NCI-H1105 (cell line): ENCODE measurements around the gene ZMAT5.

Experiments
- DNase-seq: peaks from one replicate; lab custom pipeline; 2025; lab: John Stamatoyannopoulos, UW

The ZMAT5 gene, protein sequence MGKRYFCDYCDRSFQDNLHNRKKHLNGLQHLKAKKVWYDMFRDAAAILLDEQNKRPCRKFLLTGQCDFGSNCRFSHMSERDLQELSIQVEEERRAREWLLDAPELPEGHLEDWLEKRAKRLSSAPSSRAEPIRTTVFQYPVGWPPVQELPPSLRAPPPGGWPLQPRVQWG

GRCh38 chr22:29766632-29767170 is at the start of gene ZMAT5:
TSS of gene ZMAT5 (minus strand) at chr22:29767007. CDS start at chr22:29748544, 18,463 bp downstream.
- peak; percentile 95 for DNase-seq

DNA sequence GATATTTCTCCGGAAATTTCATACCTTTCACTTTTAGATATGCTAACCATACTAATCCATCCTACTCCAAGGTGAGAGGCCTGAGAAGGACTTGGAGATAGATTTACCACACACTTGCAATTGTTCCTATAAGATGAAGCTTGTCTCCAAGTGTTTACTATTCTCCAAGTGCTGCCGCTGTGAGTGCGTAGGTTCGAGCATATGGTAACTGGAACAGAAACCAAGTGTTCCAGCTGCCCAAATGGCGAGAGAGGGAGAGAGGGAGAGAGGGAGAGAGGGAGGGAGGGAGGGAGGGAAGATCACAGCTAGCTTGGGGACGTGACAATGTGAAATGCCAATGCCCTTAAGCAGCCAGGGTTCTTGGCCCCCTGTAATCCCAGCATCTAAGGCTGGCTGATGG is 49.7 kb upstream of the ZMAT5 start:
- no peak for DNase-seq

- DNase-seq: no peak
Measured at GRCh38 chr22:29816128-29816527, 49.3 kb upstream of the ZMAT5 start.

DNA sequence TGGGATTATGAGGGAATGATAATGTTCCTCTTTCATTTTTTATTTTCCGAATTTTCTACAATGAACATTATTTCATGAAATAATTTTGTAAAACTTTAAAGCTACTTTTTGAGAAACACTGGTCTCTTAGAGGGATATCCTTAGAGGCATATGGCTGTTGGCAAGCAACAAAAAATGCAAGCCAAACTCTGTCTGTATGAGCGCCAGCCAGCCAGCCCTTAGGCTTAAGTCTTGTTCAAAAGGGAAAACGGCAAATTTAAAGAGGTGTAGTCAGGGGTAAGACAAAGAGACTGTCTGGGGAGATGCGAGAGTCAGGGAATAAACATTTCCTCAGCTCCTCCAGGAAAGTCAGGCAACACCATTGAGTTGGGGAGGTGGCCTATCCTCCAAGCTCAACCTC is 48.8 kb upstream of the ZMAT5 start:
- no peak for DNase-seq

DNA sequence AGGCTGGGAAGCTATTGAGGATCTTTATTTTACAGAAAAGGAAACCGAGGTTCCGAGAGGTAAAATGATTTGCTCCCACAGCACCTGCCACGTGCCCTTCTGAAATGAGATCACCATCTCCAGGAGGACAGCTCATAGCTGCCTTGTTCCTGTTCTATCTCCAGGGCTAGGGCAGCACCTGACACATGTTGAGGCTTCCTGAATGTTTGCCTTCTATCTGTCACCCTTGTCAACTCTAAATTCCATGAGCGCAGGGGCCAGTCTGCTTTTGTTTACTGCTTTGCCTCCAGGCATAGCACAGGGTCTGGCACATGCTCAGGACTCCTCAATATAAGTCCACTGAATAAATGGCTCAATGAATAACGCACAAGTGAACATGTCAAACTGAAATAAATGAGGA is 47.2 kb upstream of the ZMAT5 start:
- DNase-seq: no peak

DNA sequence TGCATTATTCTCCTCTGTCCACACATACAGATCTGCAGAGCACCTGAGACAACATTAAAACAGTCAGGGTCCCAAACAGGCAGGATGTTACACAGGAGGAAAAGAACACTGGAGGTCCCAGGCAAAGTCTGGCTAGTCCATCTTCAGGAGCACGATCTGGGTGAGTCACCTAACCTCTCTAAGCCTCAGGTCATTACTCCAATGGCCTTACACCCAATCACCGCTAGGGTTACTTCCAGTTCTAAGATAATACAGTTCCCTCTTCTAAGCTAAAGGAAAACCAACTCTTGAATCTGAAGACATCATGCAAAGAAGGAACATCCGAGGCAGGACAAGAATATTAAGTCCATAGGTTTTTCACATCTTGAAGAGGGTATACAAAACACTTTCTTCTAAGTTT is 46.8 kb upstream of the ZMAT5 start:
- no peak for DNase-seq

DNA sequence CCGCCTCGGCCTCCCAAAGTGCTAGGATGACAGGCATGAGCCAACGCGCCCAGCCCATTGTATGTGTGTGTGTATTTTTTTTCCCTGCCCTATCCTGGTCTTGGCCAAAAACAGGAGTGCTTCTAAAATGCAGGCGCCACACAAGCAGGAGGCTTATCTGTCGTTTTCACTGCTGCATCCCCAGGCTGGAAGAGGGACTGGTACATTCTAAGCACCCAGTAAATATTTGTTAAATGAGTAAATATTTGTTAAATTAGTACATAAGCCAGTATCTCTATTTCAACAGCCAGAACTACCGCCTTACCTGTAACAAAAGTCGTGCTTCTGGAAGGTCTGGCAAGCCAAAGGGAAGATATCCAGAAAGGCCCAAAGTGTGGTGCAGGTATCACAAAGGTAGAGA is 46.3 kb upstream of the ZMAT5 start:
- DNase-seq: no peak

DNA sequence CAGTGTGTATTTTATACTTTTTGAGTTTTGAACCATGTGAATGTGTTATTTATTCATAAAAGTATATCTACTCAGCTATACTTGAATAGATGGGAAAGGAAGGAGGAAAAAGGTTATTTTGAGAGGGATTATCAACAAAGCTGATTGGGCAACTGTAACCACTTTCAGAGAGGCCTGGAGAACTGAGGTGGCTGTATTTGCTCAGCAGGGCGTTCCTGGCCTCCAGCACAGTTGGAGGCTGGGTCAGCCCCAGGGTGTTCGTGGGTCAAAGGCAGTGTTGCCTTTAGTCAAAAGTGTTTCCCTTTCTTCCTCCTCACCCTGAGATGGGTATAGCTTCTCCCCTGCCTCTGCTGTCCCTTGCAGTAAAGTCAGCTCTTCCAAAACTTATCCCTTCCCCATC is 44.6 kb upstream of the ZMAT5 start:
- DNase-seq: no peak

GRCh38 chr22:29810216-29810615 is 43.4 kb upstream of the ZMAT5 start:
- no peak for DNase-seq

GRCh38 chr22:29806196-29806595 is 39.4 kb upstream of the ZMAT5 start:
- DNase-seq: no peak

- DNase-seq: no peak
Measured at GRCh38 chr22:29804985-29805384, 38.2 kb upstream of the ZMAT5 start.

- DNase-seq: no peak
Measured at GRCh38 chr22:29803190-29803589, 36.4 kb upstream of the ZMAT5 start.

GRCh38 chr22:29801796-29802195 is 35.0 kb upstream of the ZMAT5 start:
- DNase-seq: no peak

DNA sequence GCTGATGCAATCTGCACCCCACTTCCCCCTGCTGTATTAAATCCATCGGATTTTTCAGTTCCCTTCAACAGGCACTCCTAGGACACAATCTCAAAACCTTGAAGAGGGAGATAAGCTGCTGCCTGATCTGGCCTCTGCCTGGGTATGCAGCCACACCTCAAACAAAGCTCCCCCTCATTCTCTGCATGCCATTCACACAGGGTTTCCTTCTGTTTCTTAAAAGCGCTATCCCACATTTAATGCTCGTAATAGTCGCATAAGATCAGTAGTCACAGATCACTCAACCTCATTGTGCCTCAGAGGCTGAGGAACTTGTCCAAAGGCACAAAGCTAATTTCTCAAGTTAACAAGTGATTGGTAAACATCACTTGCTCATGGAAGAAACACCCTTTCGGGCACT is 34.3 kb upstream of the ZMAT5 start:
- no peak for DNase-seq

DNA sequence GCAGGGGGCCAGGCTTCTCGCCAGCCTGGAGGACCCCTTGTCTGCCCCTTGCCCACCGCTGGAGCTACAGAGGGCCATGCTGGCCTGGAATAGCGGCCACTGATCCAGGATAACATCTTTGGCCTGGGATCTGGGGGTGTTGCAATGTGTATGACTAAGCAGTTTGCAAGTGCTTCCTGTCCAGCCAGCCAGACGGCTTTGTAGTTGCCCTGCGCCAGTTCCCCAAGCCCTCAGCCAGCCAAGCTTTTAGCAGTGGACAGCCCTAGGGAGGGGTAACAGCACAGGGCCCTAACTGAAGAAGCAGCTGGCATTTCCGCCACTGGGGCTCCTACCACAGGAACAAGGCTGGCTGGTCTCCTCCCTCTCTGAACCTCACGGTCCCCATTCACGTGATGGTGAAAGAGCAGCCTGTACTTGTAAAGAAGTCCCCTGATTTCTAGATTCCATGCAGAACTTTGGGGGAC is 32.4 kb upstream of the ZMAT5 start:
- no peak for DNase-seq

GRCh38 chr22:29798801-29799200 is 32.0 kb upstream of the ZMAT5 start:
- no peak for DNase-seq

DNA sequence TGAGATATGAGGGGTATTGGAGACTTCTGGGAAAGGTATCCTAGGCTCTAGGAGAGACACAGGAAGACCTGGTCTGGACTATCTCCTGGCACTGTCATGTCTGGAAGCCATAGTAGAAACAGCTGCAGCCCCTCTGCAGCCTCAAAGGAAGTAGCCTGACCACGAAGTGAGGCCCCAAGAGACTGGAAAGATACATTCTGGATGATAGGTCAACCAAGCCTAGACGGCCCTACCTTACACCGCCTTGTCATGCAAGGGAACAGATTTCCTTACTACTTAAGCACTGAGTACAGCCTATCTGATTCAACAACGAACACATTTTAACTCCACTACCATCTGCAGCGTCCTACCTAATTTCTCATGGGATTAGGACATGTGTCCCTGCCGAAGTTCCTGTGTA is 31.5 kb upstream of the ZMAT5 start:
- no peak for DNase-seq

- DNase-seq: no peak
Measured at GRCh38 chr22:29797351-29797750, 30.5 kb upstream of the ZMAT5 start.

DNA sequence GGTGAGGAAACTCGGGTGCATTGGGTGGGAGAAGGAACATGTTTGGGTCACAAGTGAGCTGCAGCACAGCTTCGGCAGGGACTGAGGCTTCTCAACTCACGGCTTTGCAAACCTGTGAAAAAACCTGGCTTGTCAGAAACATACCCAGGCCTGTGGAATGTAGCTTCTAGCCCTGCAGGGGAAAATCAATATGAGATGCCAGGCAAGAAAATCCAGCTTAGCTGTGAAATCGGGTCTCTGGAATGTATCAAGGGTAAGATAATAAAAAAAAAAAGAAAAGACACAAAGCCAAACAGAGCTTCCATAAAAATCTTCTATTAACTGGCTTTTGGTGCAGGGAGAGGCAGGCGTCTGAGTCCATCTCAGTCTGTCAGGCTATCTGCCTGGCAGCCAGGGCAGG is 28.9 kb upstream of the ZMAT5 start:
- no peak for DNase-seq

DNA sequence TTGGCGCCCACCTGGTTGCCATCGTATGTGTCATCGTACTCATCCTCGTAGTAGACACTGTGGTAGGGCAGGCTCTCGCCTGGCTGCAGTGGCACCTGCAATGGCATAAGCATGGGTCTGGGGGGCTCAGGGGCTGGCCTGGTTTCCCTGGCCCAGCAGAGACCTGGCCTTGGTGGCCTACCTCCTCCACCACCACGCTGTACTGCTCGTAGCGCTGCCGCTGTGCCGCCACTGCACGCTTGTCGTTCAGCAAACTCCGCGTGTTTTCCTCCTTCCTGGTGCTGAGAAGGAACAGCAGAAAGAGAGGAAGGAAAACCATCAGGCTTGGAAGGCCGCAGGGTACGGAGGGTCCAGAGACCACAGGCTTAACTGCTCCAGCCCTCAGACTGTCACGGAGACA is 26.6 kb upstream of the ZMAT5 start:
- DNase-seq: no peak

GRCh38 chr22:29790061-29790460 is 23.3 kb upstream of the ZMAT5 start:
- DNase-seq: no peak

DNA sequence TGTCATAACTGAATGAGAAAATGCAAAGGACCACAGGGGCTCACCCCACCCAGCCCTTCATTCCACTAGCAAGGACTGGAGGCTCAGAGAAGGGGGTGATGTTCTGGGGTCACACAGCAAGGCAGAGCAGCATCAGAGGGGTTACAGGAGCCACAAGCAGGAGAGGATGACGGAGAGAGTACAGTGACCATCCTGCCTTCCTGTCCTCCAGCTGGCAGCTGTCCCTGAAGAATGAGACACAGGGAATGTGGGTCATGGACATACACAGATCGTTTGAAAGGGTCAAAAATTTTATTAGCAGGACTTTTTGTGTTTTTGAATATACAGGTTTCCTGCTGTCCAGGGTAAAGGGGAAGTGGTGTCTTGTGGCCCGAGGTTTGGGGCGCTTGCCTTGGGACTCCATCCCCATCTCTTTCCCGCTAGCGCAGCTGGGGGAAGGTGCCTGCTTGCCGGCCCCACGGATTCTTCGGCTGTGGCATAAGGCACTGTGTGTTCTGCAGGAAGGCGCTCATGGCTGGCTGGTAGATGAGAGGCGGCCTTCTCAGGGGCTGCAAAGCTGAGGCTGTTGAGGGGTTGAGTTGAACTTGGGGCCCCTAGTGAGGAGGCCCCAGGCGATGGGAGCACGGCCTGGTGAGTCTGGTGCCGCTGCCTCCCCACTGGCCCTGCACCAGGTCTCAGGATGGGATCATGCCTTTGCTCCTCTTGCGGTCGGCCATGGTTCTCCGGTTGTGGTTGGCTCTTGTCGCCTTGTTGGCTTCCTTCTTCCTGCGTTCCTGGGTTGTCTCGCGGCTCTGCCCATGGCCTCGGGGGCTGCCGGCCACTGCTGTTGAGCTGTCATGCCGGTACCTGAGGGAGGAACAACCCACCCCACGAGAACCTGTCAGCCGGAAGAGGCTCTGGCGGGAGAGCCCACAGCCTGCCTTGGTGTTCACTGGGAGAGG is 21.8 kb upstream of the ZMAT5 start:
- DNase-seq: no peak

DNA sequence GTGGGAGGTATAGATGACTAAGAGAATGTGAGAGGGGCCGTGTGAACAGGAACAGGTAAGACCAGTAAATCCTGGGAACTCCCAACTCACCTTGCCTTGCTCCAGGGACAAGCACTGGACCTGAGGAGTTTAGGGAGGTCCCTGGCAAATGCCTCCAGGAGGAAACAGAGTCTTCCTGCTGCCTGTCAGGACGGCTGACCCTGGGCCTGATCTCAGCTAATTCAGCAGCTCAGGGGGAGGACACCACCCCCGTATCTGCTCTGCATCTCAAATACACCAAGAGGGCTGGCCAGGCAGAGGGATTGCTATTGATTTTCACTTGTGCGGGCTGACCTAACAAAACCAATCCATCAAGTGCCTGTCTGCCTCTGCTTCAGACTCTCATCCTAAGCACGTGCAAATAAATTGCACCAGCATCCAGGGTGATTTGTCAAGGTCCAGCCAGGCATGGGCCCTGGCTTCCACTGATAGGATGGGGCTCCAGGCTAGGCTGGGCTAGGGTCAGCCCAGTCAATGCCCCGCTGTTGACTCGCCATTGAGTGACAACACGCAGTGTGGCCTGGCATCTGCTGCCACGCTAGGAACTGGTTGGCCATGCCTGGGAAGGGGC is 20.7 kb upstream of the ZMAT5 start:
- no peak for DNase-seq
